Measurements from ENCODE around the gene HBG1.

DNA sequence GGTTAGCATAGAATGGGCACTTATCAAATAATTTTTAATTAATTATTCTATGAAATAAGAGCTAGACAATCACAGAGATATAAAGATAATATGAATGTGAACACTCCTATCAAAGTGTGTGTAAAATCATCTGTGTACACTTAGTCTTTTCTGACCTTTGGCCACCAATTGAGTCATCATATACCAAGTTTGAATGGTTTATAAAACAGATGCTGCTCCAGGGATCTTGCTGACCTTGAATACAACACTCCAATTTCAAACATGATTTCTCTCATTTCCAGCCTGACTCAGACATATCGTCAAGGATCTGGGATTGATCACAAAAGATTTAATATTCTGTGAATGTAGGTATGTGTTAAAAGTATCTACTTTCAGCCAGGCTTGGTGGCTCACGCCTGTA, 46.3 kb downstream of the HBG1 start:
- TF ChIP-seq, protein P1, sequence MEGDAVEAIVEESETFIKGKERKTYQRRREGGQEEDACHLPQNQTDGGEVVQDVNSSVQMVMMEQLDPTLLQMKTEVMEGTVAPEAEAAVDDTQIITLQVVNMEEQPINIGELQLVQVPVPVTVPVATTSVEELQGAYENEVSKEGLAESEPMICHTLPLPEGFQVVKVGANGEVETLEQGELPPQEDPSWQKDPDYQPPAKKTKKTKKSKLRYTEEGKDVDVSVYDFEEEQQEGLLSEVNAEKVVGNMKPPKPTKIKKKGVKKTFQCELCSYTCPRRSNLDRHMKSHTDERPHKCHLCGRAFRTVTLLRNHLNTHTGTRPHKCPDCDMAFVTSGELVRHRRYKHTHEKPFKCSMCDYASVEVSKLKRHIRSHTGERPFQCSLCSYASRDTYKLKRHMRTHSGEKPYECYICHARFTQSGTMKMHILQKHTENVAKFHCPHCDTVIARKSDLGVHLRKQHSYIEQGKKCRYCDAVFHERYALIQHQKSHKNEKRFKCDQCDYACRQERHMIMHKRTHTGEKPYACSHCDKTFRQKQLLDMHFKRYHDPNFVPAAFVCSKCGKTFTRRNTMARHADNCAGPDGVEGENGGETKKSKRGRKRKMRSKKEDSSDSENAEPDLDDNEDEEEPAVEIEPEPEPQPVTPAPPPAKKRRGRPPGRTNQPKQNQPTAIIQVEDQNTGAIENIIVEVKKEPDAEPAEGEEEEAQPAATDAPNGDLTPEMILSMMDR (IDR thresholded peaks at IDR 0.05): no peak
- no peak for TF ChIP-seq POLR2A (IDR thresholded peaks at IDR 0.05)

All from uterus (tissue), 2 donors.